ENCODE measurements around the gene AMOTL1.
"Not testable (repeated sequence)": the region's sequence is repeated elsewhere in the genome, so short reads cannot be mapped to it uniquely, and the experiment has no call there.

Gene AMOTL1

DNA sequence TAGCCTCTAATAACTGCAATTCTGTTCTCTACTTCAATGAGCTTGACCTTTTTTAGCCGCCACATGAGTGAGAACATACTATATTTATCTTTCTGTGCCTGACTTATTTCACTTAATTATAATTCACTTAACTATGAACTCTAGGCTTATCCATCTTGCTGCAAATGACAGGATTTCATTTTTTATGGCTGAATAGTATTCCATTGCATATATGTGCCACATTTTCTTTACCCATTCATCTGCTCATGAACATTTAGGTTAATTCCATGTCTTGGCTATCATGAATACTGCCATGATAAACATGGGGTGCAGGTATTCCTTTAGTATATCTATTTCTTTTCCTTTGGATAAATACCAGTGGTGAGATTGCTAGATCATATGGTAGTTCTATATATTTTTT, 120.0 kb downstream of the AMOTL1 start:
- Histone ChIP-seq H3K36me3 (ENCODE audit: control insufficient read depth, insufficient read depth, low read length) (no peaks in the 10 kb centered on the region), H3K4me3 (ENCODE audit: low read length) (no peak overlapping the region), H3K9ac (ENCODE audit: low read length) (no peak overlapping the region), H3K27me3 (ENCODE audit: control insufficient read depth, insufficient read depth, low read length) (no peaks in the 10 kb centered on the region), H3K9me3 (ENCODE audit: control insufficient read depth, low read length) (no peaks in the 10 kb centered on the region), H3K4me1 (ENCODE audit: control insufficient read depth, insufficient read depth, low read length) (no peaks in the 10 kb centered on the region)

DNA sequence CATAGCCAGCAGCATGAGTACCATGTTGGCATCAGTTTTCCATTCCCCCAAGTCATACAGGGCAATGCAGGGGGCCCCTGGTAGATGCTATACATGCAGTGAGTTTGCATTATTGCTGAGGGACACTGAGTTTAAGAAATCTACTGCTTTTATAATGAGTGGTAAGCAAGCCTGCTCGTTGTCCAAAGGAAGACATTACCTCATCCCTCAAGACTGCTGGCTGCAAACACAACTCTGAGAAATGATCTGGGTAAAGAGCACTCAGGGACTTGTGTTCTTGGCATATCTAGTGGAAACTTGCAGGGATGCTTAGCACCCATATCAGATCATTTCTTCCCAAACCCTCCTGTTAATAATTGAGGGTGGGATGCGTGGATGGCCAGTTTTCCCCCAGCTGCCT, 127.3 kb downstream of the AMOTL1 start:
- Histone ChIP-seq H3K27me3 (ENCODE audit: control insufficient read depth, insufficient read depth, low read length) (no peaks in the 10 kb centered on the region), H3K9me3 (ENCODE audit: control insufficient read depth, low read length) (no peaks in the 10 kb centered on the region), H3K36me3 (ENCODE audit: control insufficient read depth, insufficient read depth, low read length) (no peaks in the 10 kb centered on the region), H3K4me3 (ENCODE audit: low read length) (no peak overlapping the region), H3K4me1 (ENCODE audit: control insufficient read depth, insufficient read depth, low read length) (no peaks in the 10 kb centered on the region), H3K9ac (ENCODE audit: low read length) (no peak overlapping the region)

DNA sequence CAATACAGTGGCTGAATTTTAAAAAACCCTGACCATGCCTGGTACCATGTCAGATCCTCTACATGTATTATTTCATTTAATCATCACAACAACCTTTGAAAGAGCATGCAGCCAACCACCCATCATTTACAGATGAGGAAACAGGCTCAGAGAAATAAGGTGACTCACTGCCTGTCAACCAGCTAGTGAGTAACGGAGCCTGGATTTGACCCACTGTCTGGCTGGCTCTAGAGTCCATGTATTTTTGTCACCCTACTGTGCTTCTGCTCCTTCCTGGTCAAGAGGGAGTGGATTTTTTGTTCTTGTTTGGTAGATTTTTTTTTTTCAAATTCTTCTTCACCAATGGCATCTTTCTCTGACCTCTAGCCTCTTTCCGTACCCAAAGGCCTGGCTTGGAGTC, 127.8 kb downstream of the AMOTL1 start:
- H3K9ac ChIP-seq (ENCODE audit: low read length), result no peak overlapping the region
- H3K27me3 ChIP-seq (ENCODE audit: control insufficient read depth, insufficient read depth, low read length), result no peaks in the 10 kb centered on the region
- no peaks in the 10 kb centered on the region for H3K4me1 ChIP-seq (ENCODE audit: control insufficient read depth, insufficient read depth, low read length)
- H3K9me3 ChIP-seq (ENCODE audit: control insufficient read depth, low read length), result no peaks in the 10 kb centered on the region
- no peak overlapping the region for H3K4me3 ChIP-seq (ENCODE audit: low read length)
- no peaks in the 10 kb centered on the region for H3K36me3 ChIP-seq (ENCODE audit: control insufficient read depth, insufficient read depth, low read length)

- no peaks in the 10 kb centered on the region for H3K27me3 ChIP-seq (ENCODE audit: control insufficient read depth, insufficient read depth, low read length)
- H3K36me3 ChIP-seq (ENCODE audit: control insufficient read depth, insufficient read depth, low read length), result no peaks in the 10 kb centered on the region
- no peaks in the 10 kb centered on the region for H3K4me1 ChIP-seq (ENCODE audit: control insufficient read depth, insufficient read depth, low read length)
- no peaks in the 10 kb centered on the region for H3K9me3 ChIP-seq (ENCODE audit: control insufficient read depth, low read length)
- H3K9ac ChIP-seq (ENCODE audit: low read length), result no peak overlapping the region
- no peak overlapping the region for H3K4me3 ChIP-seq (ENCODE audit: low read length)
These were observed 129.2 kb downstream of the AMOTL1 start for GRCh38 chr11:94897330-94897768.

DNA sequence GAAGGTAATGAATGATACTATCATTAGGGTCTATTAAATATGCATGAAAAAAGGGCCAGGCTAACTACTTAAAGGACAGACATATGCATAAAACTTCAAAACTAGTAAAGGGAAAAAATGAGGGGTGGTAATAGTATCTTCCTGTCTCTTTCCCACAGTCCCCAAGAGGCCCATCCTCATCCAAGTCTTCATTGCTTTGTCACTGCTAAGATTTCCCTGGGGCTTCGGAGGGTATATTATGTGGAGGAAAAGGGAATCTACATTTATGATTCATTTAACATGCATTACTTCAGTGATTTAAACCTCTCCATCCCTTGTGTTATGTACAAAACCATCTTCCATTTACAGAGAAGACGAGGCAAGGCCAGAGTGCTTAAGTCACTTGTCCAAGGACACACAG, 139.1 kb downstream of the AMOTL1 start:
- no peaks in the 10 kb centered on the region for H3K4me1 ChIP-seq (ENCODE audit: control insufficient read depth, insufficient read depth, low read length)
- H3K9ac ChIP-seq (ENCODE audit: low read length), result no peak overlapping the region
- no peaks in the 10 kb centered on the region for H3K27me3 ChIP-seq (ENCODE audit: control insufficient read depth, insufficient read depth, low read length)

GRCh38 chr11:94909371-94909820, 141.2 kb downstream of the AMOTL1 start:
- H3K4me1 ChIP-seq (ENCODE audit: control insufficient read depth, insufficient read depth, low read length), result no peaks in the 10 kb centered on the region
- no peak overlapping the region for H3K4me3 ChIP-seq (ENCODE audit: low read length)
- no peaks in the 10 kb centered on the region for H3K9me3 ChIP-seq (ENCODE audit: control insufficient read depth, low read length)
- no peak overlapping the region for H3K9ac ChIP-seq (ENCODE audit: low read length)
- no peaks in the 10 kb centered on the region for H3K27me3 ChIP-seq (ENCODE audit: control insufficient read depth, insufficient read depth, low read length)
- H3K36me3 ChIP-seq (ENCODE audit: control insufficient read depth, insufficient read depth, low read length), result no peaks in the 10 kb centered on the region

More for the DNA sequence above, 139.1 kb downstream of the AMOTL1 start:
- H3K36me3 ChIP-seq (ENCODE audit: control insufficient read depth, insufficient read depth, low read length), result no peaks in the 10 kb centered on the region
- no peaks in the 10 kb centered on the region for H3K9me3 ChIP-seq (ENCODE audit: control insufficient read depth, low read length)
- no peak overlapping the region for H3K4me3 ChIP-seq (ENCODE audit: low read length)

- no peak overlapping the region for H3K9ac ChIP-seq (ENCODE audit: low read length)
- H3K36me3 ChIP-seq (ENCODE audit: control insufficient read depth, insufficient read depth, low read length), result no peaks in the 10 kb centered on the region
- H3K9me3 ChIP-seq (ENCODE audit: control insufficient read depth, low read length), result no peaks in the 10 kb centered on the region
- H3K4me1 ChIP-seq (ENCODE audit: control insufficient read depth, insufficient read depth, low read length), result no peaks in the 10 kb centered on the region
- H3K4me3 ChIP-seq (ENCODE audit: low read length), result no peak overlapping the region
- no peaks in the 10 kb centered on the region for H3K27me3 ChIP-seq (ENCODE audit: control insufficient read depth, insufficient read depth, low read length)
These were observed 142.1 kb downstream of the AMOTL1 start for GRCh38 chr11:94910270-94910669.

DNA sequence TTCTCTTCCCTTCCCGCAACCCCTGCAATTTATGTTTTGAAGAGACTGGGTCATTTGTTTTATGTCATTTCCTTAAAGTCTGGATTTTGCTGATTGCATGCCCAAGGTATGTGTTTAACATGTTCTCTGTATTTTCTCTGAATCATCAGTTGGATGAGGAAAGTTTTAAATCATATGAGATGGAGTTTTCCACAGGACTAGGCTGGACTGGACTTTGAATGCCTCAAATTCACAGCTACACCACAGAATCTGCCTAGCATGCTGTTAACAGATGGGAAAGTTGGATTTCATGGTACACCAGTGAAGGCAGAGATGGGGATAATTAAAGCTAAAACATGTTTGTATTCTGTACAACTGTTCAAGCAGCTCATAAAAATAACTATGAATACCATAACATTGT, 142.6 kb downstream of the AMOTL1 start:
- Histone ChIP-seq H3K4me1 (ENCODE audit: control insufficient read depth, insufficient read depth, low read length) (no peaks in the 10 kb centered on the region), H3K4me3 (ENCODE audit: low read length) (no peak overlapping the region), H3K9ac (ENCODE audit: low read length) (no peak overlapping the region), H3K9me3 (ENCODE audit: control insufficient read depth, low read length) (no peaks in the 10 kb centered on the region), H3K36me3 (ENCODE audit: control insufficient read depth, insufficient read depth, low read length) (no peaks in the 10 kb centered on the region), H3K27me3 (ENCODE audit: control insufficient read depth, insufficient read depth, low read length) (no peaks in the 10 kb centered on the region)

DNA sequence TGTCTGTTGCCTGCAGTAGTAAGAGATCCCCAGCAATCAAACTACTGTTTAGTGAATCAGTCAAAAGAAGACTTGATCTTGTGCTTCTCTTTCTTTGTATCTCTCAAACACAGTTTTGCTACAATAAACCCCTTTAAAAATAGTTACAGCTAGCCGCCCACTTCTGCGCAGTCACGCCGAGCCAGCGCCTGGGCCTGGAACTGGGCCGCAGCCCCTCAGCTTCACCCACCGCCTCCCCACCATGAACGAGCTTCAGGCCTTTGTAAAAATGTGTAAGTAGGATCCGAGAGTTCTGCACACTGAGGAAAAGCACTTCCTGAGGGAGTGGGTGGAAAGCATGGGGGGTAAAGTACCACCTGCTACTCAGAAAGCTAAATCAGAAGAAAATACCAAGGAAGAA, 144.7 kb downstream of the AMOTL1 start:
- Histone ChIP-seq H3K4me1 (ENCODE audit: control insufficient read depth, insufficient read depth, low read length) (no peaks in the 10 kb centered on the region), H3K36me3 (ENCODE audit: control insufficient read depth, insufficient read depth, low read length) (no peaks in the 10 kb centered on the region), H3K4me3 (ENCODE audit: low read length) (no peak overlapping the region), H3K9me3 (ENCODE audit: control insufficient read depth, low read length) (no peaks in the 10 kb centered on the region), H3K9ac (ENCODE audit: low read length) (no peak overlapping the region), H3K27me3 (ENCODE audit: control insufficient read depth, insufficient read depth, low read length) (no peaks in the 10 kb centered on the region)

GRCh38 chr11:94913718-94914394, 145.7 kb downstream of the AMOTL1 start:
- not testable (repeated sequence) for H3K4me3 ChIP-seq (ENCODE audit: low read length); H3K27me3 ChIP-seq (ENCODE audit: control insufficient read depth, insufficient read depth, low read length); H3K9ac ChIP-seq (ENCODE audit: low read length); H3K4me1 ChIP-seq (ENCODE audit: control insufficient read depth, insufficient read depth, low read length); H3K9me3 ChIP-seq (ENCODE audit: control insufficient read depth, low read length); H3K36me3 ChIP-seq (ENCODE audit: control insufficient read depth, insufficient read depth, low read length)

GRCh38 chr11:94920311-94920710, 152.2 kb downstream of the AMOTL1 start:
- Histone ChIP-seq H3K4me1 (ENCODE audit: control insufficient read depth, insufficient read depth, low read length) (no peaks in the 10 kb centered on the region), H3K9ac (ENCODE audit: low read length) (no peak overlapping the region), H3K4me3 (ENCODE audit: low read length) (no peak overlapping the region), H3K9me3 (ENCODE audit: control insufficient read depth, low read length) (no peaks in the 10 kb centered on the region), H3K27me3 (ENCODE audit: control insufficient read depth, insufficient read depth, low read length) (no peaks in the 10 kb centered on the region), H3K36me3 (ENCODE audit: control insufficient read depth, insufficient read depth, low read length) (no peaks in the 10 kb centered on the region)

DNA sequence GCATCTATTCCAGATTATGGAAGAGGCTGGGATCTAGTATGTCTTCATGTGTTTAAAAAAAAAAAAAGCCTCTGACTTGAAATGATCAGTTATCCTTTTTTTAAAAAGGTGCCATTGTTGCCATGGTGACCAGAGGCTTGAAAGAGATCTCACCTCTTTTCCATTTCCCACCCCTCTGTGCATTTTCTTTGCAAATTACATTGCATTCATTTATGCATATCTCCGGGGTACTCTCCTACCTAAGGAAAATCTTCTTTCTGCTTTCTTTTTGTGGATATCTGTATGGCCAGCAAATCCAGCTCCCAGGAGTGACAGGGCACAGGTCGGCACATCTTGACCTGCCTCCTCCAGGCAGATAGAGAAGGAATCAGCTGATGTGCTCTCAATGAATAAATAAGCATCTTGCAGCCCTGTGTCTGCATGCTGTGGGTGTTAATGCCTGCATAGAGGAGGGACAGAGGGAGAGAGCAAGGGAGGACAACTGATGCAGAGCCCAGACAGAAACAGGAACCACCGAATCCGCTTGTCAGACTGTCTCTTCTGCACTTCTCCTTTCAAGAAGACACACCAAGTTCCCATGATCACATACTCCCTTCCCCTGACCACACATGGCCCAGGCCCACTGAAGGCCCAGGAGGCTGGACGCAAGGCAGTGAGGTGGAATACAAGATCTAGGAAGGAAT, 154.3 kb downstream of the AMOTL1 start:
- Histone ChIP-seq H3K27me3 (ENCODE audit: control insufficient read depth, insufficient read depth, low read length) (no peaks in the 10 kb centered on the region), H3K36me3 (ENCODE audit: control insufficient read depth, insufficient read depth, low read length) (no peaks in the 10 kb centered on the region), H3K9me3 (ENCODE audit: control insufficient read depth, low read length) (no peaks in the 10 kb centered on the region), H3K9ac (ENCODE audit: low read length) (no peak overlapping the region), H3K4me1 (ENCODE audit: control insufficient read depth, insufficient read depth, low read length) (peaks cover 6% of the 10 kb centered on the region), H3K4me3 (ENCODE audit: low read length) (no peak overlapping the region)
